G401 (cell line): ENCODE results near the gene INO80C. TPM values are rescaled to one million over a fixed set of nuclear protein-coding genes. Genes with fewer than 3 reads are reported as not detected.
A peak's percentile ranks its signal among the peaks of the same experiment; 100 is the strongest.

Experiments
- DNase-seq: peaks from one replicate; pipeline ENCODE4 v3.0.0-alpha.2; 2015; ENCODE audit warnings: low spot score
- in situ Hi-C: cut with HindIII; loops from 2 replicates; pipeline ENCODE4 v1.10.0; 2016; ENCODE audit warnings: low sequenced_read_pairs, mixed read lengths
- total RNA-seq: library from RNA; depleted of rRNA; stranded (reverse); fragments of >200 nt; shearing (Covaris generic); gene quantifications from 2 replicates; pipeline ENCODE4 v1.2.3, GENCODE V29; 2014; rRNA removed

The INO80C gene, protein sequence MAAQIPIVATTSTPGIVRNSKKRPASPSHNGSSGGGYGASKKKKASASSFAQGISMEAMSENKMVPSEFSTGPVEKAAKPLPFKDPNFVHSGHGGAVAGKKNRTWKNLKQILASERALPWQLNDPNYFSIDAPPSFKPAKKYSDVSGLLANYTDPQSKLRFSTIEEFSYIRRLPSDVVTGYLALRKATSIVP
- total RNA-seq, result 21.5 and 61.9 TPM in 2 replicates

GRCh38 chr18:35497370-35498197 lies at the start of gene INO80C:
Gene INO80C (minus strand): TSS chr18:35497960. CDS start chr18:35497874, 86 bp downstream.
- peak; percentile 95 for DNase-seq
- in situ Hi-C loops, result no loop called here

- no peak for DNase-seq
- in situ Hi-C loops, result no loop called here
These were observed 49.3 kb upstream of the INO80C start for GRCh38 chr18:35547008-35547605.

DNA sequence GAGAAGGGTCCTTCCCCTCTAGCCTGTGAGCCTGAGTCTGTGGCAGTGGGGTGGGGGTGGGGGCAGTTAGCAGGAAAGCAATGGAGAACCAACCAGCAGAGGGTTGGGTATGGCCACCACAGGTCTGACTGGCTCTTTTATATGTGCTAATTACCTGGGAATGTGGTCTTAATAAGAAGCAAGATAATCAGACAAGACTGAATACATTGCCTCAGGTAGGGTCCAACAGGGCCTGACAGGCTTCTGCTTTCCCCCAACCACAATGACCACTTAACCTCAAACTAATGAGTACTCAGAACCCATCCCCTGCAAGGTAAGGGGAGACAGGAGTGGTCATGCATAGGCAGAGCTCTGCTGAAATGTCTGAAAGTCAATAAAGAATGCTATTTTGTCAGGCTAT lies 44.6 kb upstream of the INO80C start:
- no peak for DNase-seq
- in situ Hi-C loops, result no loop called here

GRCh38 chr18:35535297-35535696 lies 37.5 kb upstream of the INO80C start:
- DNase-seq, result no peak
- in situ Hi-C loops, result no loop called here

DNA sequence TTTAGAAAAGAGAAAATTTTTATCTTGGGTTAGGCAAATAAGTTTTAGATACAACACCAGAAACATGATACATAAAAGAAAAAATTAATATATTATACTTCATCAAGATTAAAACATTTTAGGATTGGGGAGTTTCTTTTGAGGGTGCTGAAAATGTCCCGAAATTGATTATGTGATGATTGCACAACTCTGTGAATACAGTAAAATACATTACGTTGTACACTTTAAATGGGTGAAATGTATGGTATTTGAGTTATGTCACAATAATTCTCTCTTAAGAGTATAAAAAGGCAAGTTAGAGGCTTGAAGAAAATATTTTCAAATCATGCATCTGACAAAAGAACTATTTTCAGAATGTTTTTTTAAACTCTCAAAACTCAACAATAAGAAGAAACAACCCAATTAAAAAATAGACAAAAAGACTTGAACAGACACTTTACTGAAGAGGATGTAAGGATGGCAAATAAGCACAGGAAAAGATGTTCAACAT lies 36.2 kb upstream of the INO80C start:
- in situ Hi-C loops, result no loop called here
- DNase-seq, result no peak

DNA sequence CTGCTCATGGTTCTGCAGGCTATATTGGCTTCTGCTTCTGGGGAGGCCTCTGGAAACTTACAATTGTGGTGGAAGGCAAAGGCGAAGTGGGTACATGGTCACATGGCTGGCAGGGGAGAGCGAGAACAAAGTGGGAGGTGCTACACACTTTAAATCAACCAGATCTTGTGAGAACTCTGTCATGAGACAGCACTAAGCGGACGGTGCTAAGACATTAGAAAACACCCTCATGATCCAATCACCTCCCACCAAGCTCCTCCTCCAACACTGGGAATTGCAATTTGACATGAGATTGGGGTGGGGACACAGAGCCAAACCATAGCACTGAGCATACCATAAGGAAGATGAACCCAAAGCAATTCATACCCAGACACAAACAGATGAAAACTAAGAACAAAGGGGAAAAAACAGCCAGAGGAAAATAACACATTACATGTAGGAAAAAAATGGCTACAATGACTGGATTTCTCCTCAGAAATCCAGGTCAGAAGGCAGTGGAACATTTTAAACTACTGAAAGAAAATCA lies 31.1 kb upstream of the INO80C start:
- no peak for DNase-seq
- in situ Hi-C loops, result no loop called here

DNA sequence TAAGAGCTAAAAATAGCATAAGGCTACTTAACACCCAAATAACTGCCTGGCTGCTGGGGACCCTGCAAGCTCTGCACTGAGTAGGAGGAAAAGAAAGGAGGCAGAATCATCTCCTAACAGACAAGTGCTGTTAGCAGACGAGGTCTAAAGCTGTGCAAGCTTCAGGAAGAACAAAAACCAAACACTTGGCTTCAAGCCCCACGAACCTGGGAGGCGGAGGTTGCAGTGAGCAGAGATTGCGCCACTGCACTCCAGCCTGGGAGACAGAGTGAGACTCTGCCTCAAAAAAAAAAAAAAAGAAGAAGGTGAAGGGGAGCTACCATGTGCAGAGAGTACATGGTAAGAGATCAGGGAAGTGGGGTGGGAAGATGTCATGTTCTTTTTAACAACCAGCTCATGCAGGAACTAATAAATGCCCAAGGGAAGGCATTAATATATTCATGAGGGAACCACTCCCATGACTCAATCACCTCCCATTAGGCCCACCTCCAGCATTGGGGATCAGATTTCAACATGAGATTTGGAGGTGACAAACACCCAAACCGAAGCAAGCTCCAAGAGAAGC lies 28.8 kb upstream of the INO80C start:
- DNase-seq, result no peak
- in situ Hi-C loops, result no loop called here

- no peak for DNase-seq
- in situ Hi-C loops, result no loop called here
These were observed 28.2 kb upstream of the INO80C start for GRCh38 chr18:35525795-35526494.

GRCh38 chr18:35524226-35524625 lies 26.5 kb upstream of the INO80C start:
- DNase-seq, result no peak
- in situ Hi-C loops, result no loop called here

- DNase-seq, result no peak
- in situ Hi-C loops, result no loop called here
These were observed 24.6 kb upstream of the INO80C start for GRCh38 chr18:35522130-35522959.

DNA sequence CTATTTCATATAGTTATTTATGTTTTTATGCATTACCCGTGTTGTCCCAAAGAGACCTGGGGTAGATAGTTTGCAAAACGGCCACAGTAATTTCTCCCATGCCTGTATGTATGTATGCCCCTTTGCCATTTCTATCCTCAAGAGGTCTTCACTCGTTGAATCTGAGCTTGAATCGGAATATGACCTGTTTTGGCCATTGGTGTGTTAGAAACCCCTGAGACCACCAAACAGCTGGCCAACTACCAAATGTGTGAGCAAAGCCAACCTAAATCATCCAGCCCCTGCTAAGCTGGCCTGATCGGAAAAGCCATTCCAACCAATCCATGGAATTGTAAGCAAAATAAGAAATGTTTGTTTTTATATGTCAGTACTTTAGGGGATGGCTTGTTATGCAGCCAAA lies 23.4 kb upstream of the INO80C start:
- in situ Hi-C loops, result no loop called here

GRCh38 chr18:35519148-35519899 lies 21.6 kb upstream of the INO80C start:
- in situ Hi-C loops, result no loop called here
- DNase-seq, result no peak

More for the DNA sequence above, 23.4 kb upstream of the INO80C start:
- DNase-seq, result no peak

DNA sequence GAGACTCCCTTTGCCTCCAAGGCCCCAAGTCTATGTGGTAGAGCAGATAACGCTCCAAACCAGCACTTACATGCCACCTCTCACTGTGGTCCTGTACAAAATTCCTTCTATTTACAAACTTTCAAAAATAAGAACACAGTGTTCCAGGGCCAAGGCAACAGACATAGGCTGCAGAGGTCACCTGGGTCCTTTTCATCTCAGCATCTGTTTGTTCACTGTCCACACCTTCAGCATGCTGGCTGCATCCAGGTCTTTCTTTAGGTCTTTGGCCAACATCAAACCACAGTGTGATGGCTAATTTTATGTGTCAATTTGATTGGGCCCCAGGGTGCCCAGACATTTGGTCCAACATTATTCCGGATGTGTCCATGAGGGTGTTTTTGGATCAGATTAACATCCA lies 20.0 kb upstream of the INO80C start:
- in situ Hi-C loops, result no loop called here
- no peak for DNase-seq

GRCh38 chr18:35516789-35517188 lies 19.0 kb upstream of the INO80C start:
- in situ Hi-C loops, result no loop called here
- no peak for DNase-seq

DNA sequence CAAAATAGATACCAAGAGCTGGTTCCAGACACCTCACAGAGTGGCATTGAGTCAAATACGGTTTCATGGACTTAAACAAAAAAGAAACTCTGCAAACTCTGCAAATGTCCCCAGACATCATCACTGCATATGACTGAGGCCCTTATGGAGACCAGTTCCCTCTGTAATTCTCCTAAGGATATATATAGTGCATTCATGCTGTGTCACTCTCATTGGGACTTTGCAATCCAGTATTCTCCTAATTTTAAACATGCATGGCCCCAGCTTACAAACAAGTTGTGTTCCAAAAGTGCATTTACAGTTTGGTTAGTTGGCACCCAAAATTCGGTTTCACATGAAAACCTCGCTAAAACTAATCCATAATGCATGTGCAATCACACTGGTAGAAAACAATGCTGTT lies 18.6 kb upstream of the INO80C start:
- in situ Hi-C loops, result no loop called here
- DNase-seq, result no peak

- DNase-seq, result no peak
- in situ Hi-C loops, result no loop called here
These were observed 17.8 kb upstream of the INO80C start for GRCh38 chr18:35515460-35516130.
